ENCODE measurements around the gene KLF13. TPM values are rescaled to one million over a fixed set of nuclear protein-coding genes. Genes with fewer than 3 reads are reported as not detected.

Gene KLF13
- total RNA-seq, 1 donor from 2014 or later = 67.7 TPM

DNA sequence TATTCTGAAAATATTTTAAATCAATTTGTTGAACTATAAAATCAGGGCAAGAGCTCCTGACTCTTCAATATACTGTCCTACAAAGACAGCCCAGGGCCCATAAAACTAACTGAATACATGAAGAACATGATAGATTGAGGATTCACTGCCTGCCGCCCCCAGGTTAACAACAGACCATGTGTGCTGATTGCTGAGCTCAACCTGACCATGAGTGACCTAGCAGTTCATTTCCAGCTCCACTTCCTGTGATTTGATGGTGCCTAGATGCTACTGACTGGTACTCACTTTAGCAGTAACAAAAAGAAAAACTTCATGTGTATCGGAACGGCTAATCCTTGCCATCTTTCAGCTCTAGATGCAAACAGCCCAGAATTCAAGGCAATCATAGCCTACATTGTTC is 9.6 kb upstream of the KLF13 start:
- peaks cover 8% of the 10 kb centered on the region for H3K27me3 ChIP-seq (ENCODE audit: control insufficient read depth, insufficient read depth, low read length)
- no peak overlapping the region for H3K4me3 ChIP-seq (ENCODE audit: low read depth, low read length)
- H3K36me3 ChIP-seq (ENCODE audit: control insufficient read depth, insufficient read depth, low read length) = no peaks in the 10 kb centered on the region
- no peak for DNase-seq (ENCODE audit: low read depth)
- TF ChIP-seq, protein P1, sequence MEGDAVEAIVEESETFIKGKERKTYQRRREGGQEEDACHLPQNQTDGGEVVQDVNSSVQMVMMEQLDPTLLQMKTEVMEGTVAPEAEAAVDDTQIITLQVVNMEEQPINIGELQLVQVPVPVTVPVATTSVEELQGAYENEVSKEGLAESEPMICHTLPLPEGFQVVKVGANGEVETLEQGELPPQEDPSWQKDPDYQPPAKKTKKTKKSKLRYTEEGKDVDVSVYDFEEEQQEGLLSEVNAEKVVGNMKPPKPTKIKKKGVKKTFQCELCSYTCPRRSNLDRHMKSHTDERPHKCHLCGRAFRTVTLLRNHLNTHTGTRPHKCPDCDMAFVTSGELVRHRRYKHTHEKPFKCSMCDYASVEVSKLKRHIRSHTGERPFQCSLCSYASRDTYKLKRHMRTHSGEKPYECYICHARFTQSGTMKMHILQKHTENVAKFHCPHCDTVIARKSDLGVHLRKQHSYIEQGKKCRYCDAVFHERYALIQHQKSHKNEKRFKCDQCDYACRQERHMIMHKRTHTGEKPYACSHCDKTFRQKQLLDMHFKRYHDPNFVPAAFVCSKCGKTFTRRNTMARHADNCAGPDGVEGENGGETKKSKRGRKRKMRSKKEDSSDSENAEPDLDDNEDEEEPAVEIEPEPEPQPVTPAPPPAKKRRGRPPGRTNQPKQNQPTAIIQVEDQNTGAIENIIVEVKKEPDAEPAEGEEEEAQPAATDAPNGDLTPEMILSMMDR (IDR thresholded peaks at IDR 0.05; ENCODE audit: insufficient read depth, low read length, poor library complexity, severe bottlenecking) = no peak

DNA sequence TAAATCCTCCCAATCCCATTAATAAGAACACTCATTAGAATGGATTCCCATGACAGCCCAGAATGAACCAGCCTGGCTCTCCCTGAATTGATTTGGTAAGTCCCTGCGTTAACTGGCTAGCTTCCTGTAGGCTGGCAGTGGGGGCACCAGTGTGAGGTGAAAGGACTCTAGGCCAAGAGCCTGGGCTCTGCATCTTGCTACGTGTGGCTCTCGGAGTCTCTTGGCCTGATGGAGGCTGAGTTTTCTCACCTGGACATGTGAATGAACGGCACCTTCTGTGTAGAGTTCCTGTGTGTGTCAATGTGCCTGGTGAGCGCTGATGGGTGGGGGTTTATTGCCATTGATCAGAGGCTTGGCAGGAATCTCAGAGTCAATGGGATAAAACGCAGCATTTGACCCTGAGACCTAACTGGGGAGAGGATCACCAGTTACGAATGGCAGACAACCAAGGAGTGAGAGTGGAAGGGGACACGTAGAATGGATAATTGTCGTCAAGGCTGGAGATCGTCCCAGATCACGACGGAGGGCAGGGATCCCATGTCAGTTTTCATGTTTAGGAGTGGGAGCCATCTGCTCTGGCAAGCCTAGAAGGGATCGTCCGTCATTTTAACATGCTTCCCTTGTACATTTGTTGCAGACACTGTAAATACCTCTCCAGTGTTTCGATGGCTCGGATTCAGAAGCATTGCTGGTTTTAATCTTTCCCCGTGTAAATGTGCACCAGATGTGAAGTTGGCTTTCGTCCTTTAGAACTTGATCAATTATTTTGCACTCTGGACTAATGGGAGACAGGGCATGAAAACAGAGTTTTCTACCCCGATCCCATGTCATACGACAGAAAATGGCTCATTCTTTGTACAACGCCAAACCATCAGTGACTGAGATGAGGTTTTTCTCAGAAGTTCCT is 9.0 kb upstream of the KLF13 start:
- no peak for DNase-seq (ENCODE audit: low read depth)
- Histone ChIP-seq H3K27me3 (ENCODE audit: control insufficient read depth, insufficient read depth, low read length) (peaks cover 8% of the 10 kb centered on the region), H3K36me3 (ENCODE audit: control insufficient read depth, insufficient read depth, low read length) (no peaks in the 10 kb centered on the region), H3K4me3 (ENCODE audit: low read depth, low read length) (no peak overlapping the region)
- TF ChIP-seq, protein P1 (IDR thresholded peaks at IDR 0.05; ENCODE audit: insufficient read depth, low read length, poor library complexity, severe bottlenecking) = no peak

DNA sequence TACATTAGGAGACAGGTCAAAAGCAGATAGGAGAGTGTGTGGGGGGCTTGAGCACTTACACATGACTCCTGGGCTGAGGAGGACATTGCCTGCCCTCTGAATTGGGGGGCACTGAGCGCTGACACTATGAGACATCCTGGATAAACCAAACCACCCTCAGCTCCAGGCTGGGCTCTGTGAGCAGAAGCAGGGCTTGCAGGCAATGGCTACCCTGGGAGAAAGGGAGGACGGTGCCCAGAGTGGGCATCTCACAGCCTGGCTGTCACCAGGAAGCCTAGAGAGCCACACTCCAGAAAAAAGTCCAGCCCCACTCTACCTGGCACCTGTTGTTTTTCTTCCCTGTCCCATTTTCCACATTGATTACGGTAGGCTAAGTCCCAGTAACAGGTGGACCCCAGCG is 8.2 kb upstream of the KLF13 start:
- H3K36me3 ChIP-seq (ENCODE audit: control insufficient read depth, insufficient read depth, low read length) = no peaks in the 10 kb centered on the region
- TF ChIP-seq, protein P1 (IDR thresholded peaks at IDR 0.05; ENCODE audit: insufficient read depth, low read length, poor library complexity, severe bottlenecking) = no peak
- H3K27me3 ChIP-seq (ENCODE audit: control insufficient read depth, insufficient read depth, low read length) = peaks cover 8% of the 10 kb centered on the region
- DNase-seq (ENCODE audit: low read depth) = no peak
- no peak overlapping the region for H3K4me3 ChIP-seq (ENCODE audit: low read depth, low read length)

DNA sequence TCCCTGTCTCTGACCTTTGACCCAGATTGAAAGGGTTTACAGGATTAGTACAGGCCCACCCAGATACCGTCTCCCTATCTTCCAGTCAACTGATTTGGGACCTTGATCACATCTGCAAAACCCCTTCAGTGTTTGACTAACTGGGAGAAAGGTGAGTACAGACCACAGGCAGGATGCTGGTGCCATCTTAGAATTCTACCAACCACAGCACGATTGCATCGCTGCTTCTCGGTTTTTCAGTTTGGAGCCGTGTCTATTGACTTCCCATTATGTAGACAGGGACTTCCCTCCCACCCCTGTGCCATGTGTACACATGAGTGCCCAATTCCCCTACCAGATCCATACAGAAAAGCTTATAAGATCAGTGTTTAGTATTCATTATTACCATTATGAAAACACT is 6.6 kb upstream of the KLF13 start:
- TF ChIP-seq, protein P1 (IDR thresholded peaks at IDR 0.05; ENCODE audit: insufficient read depth, low read length, poor library complexity, severe bottlenecking) = no peak
- Histone ChIP-seq H3K4me3 (ENCODE audit: low read depth, low read length) (no peak overlapping the region), H3K36me3 (ENCODE audit: control insufficient read depth, insufficient read depth, low read length) (no peaks in the 10 kb centered on the region), H3K27me3 (ENCODE audit: control insufficient read depth, insufficient read depth, low read length) (peaks cover 8% of the 10 kb centered on the region)
- DNase-seq (ENCODE audit: low read depth) = no peak

DNA sequence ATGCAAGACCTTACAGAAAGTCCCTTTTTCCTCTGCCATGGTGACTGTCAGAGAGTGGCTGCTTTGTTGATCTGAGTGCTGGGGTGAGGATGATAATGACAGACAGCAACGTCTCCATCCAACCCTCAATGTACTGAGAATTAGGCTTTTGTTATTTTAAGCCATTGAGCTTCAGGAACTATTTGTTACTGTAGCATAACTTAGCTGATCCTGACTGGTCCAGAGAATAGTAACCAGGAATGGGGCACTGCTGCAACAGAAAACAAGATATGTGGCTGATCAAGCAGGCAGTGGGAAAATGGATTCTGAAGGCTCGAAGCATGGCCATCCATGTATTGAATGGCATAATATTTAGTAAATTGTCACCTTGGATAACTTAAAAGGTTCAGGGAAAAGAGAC is 5.2 kb upstream of the KLF13 start:
- Histone ChIP-seq H3K27me3 (ENCODE audit: control insufficient read depth, insufficient read depth, low read length) (peaks cover 8% of the 10 kb centered on the region), H3K4me3 (ENCODE audit: low read depth, low read length) (no peak overlapping the region), H3K36me3 (ENCODE audit: control insufficient read depth, insufficient read depth, low read length) (no peaks in the 10 kb centered on the region)
- DNase-seq (ENCODE audit: low read depth) = no peak
- TF ChIP-seq, protein P1 (IDR thresholded peaks at IDR 0.05; ENCODE audit: insufficient read depth, low read length, poor library complexity, severe bottlenecking) = no peak

DNA sequence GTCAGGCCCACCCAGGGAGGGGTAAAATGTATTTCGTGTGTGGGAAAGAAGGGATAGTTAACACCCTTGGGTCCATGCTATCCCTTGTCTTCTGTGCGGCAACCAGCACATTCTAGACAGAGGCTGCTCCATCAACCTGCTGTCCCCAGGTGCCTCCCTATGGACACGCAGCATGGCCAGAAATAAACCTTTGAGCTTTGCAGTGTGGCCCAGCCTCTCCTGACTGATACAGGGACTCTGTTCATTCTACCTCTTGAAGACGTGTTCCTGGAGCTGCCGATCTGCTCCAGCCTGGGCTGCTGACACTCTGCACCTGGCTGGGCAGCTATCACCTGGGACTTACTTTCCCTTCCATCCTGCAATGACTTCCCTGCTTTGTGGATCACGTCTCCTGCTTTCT is 4.1 kb upstream of the KLF13 start:
- no peaks in the 10 kb centered on the region for H3K36me3 ChIP-seq (ENCODE audit: control insufficient read depth, insufficient read depth, low read length)
- H3K27me3 ChIP-seq (ENCODE audit: control insufficient read depth, insufficient read depth, low read length) = peaks cover 8% of the 10 kb centered on the region
- H3K4me3 ChIP-seq (ENCODE audit: low read depth, low read length) = no peak overlapping the region
- no peak for DNase-seq (ENCODE audit: low read depth)
- TF ChIP-seq, protein P1 (IDR thresholded peaks at IDR 0.05; ENCODE audit: insufficient read depth, low read length, poor library complexity, severe bottlenecking) = no peak

Data from kidney epithelial cell (primary cell).